ENCODE measurements around the gene IFIT2. TPM values are rescaled to one million over a fixed set of nuclear protein-coding genes. Genes with fewer than 3 reads are reported as not detected.
"Not testable (repeated sequence)": the region's sequence is repeated elsewhere in the genome, so short reads cannot be mapped to it uniquely, and the experiment has no call there.

Gene IFIT2
- polyA plus RNA-seq, 1 donor = 3.7 TPM

- 75% methylated on average over 1 of the region's 5 CpGs for WGBS (ENCODE audit: insufficient coverage, low lambda C conversion rate)
- Histone ChIP-seq H3K4me1 (ENCODE audit: control insufficient read depth, insufficient read depth, low read length) (peaks cover 59% of the 10 kb centered on the region), H3K27ac (ENCODE audit: low read length) (peak overlapping the region; percentile 95)
Measured at GRCh38 chr10:89348481-89348880, 46.6 kb downstream of the IFIT2 start.

GRCh38 chr10:89348975-89349374, 47.1 kb downstream of the IFIT2 start:
- Histone ChIP-seq H3K36me3 (ENCODE audit: control insufficient read depth, insufficient read depth, low read length) (no peaks in the 10 kb centered on the region), H3K9me3 (ENCODE audit: control insufficient read depth, low read depth, low read length) (peaks cover 5% of the 10 kb centered on the region), H3K27me3 (ENCODE audit: control insufficient read depth, insufficient read depth, low read length) (no peaks in the 10 kb centered on the region), H3K4me3 (ENCODE audit: low read length) (no peak overlapping the region), H3K4me1 (ENCODE audit: control insufficient read depth, insufficient read depth, low read length) (peaks cover 55% of the 10 kb centered on the region), H3K27ac (ENCODE audit: low read length) (peak overlapping the region; percentile 95)
- no CpG with 5 or more reads among the region's 2 CpGs for WGBS (ENCODE audit: insufficient coverage, low lambda C conversion rate)
- peak in 1 of 2 donors; percentile 54 for DNase-seq

More at GRCh38 chr10:89348481-89348880, 46.6 kb downstream of the IFIT2 start:
- Histone ChIP-seq H3K36me3 (ENCODE audit: control insufficient read depth, insufficient read depth, low read length) (no peaks in the 10 kb centered on the region), H3K4me3 (ENCODE audit: low read length) (no peak overlapping the region), H3K9me3 (ENCODE audit: control insufficient read depth, low read depth, low read length) (peaks cover 2% of the 10 kb centered on the region), H3K27me3 (ENCODE audit: control insufficient read depth, insufficient read depth, low read length) (no peaks in the 10 kb centered on the region)
- no peak for DNase-seq

- DNase-seq = peak in 1 of 2 donors; percentile 72
- 20% methylated on average over 1 of the region's 7 CpGs for WGBS (ENCODE audit: insufficient coverage, low lambda C conversion rate)
- peaks cover 52% of the 10 kb centered on the region for H3K4me1 ChIP-seq (ENCODE audit: control insufficient read depth, insufficient read depth, low read length)
Measured at GRCh38 chr10:89350631-89351315, 48.9 kb downstream of the IFIT2 start.

GRCh38 chr10:89351412-89351779, 49.5 kb downstream of the IFIT2 start:
- Histone ChIP-seq H3K9me3 (ENCODE audit: control insufficient read depth, low read depth, low read length) (peaks cover 5% of the 10 kb centered on the region), H3K4me3 (ENCODE audit: low read length) (no peak overlapping the region), H3K27ac (ENCODE audit: low read length) (peak overlapping the region; percentile 95), H3K27me3 (ENCODE audit: control insufficient read depth, insufficient read depth, low read length) (no peaks in the 10 kb centered on the region), H3K4me1 (ENCODE audit: control insufficient read depth, insufficient read depth, low read length) (peaks cover 52% of the 10 kb centered on the region), H3K36me3 (ENCODE audit: control insufficient read depth, insufficient read depth, low read length) (no peaks in the 10 kb centered on the region)
- WGBS (ENCODE audit: insufficient coverage, low lambda C conversion rate) = 40% methylated on average over 1 of the region's 1 CpG
- DNase-seq = no peak

More at GRCh38 chr10:89350631-89351315, 48.9 kb downstream of the IFIT2 start:
- not testable (repeated sequence) for H3K9me3 ChIP-seq (ENCODE audit: control insufficient read depth, low read depth, low read length); H3K4me3 ChIP-seq (ENCODE audit: low read length); H3K27me3 ChIP-seq (ENCODE audit: control insufficient read depth, insufficient read depth, low read length); H3K36me3 ChIP-seq (ENCODE audit: control insufficient read depth, insufficient read depth, low read length)
- peak overlapping the region; percentile 95 for H3K27ac ChIP-seq (ENCODE audit: low read length)

- H3K27me3 ChIP-seq (ENCODE audit: control insufficient read depth, insufficient read depth, low read length) = no peaks in the 10 kb centered on the region
- peak overlapping the region; percentile 95 for H3K27ac ChIP-seq (ENCODE audit: low read length)
- peaks cover 47% of the 10 kb centered on the region for H3K4me1 ChIP-seq (ENCODE audit: control insufficient read depth, insufficient read depth, low read length)
- no peaks in the 10 kb centered on the region for H3K36me3 ChIP-seq (ENCODE audit: control insufficient read depth, insufficient read depth, low read length)
- peaks cover 5% of the 10 kb centered on the region for H3K9me3 ChIP-seq (ENCODE audit: control insufficient read depth, low read depth, low read length)
- 12% methylated on average over 5 of the region's 12 CpGs for WGBS (ENCODE audit: insufficient coverage, low lambda C conversion rate)
- H3K4me3 ChIP-seq (ENCODE audit: low read length) = no peak overlapping the region
- peak; percentile 76 to 94 for DNase-seq
Measured at GRCh38 chr10:89351780-89352597, 50.1 kb downstream of the IFIT2 start.

GRCh38 chr10:89352802-89353201, 51.0 kb downstream of the IFIT2 start:
- H3K36me3 ChIP-seq (ENCODE audit: control insufficient read depth, insufficient read depth, low read length) = no peaks in the 10 kb centered on the region
- no peak overlapping the region for H3K4me3 ChIP-seq (ENCODE audit: low read length)
- peaks cover 5% of the 10 kb centered on the region for H3K9me3 ChIP-seq (ENCODE audit: control insufficient read depth, low read depth, low read length)
- peaks cover 46% of the 10 kb centered on the region for H3K4me1 ChIP-seq (ENCODE audit: control insufficient read depth, insufficient read depth, low read length)
- peak overlapping the region; percentile 95 for H3K27ac ChIP-seq (ENCODE audit: low read length)
- no CpG with 5 or more reads among the region's 4 CpGs for WGBS (ENCODE audit: insufficient coverage, low lambda C conversion rate)
- no peak for DNase-seq
- no peaks in the 10 kb centered on the region for H3K27me3 ChIP-seq (ENCODE audit: control insufficient read depth, insufficient read depth, low read length)

- H3K27me3 ChIP-seq (ENCODE audit: control insufficient read depth, insufficient read depth, low read length) = no peaks in the 10 kb centered on the region
Measured at GRCh38 chr10:89355394-89355931, 53.6 kb downstream of the IFIT2 start.

GRCh38 chr10:89357096-89357495, 55.2 kb downstream of the IFIT2 start:
- Histone ChIP-seq H3K9me3 (ENCODE audit: control insufficient read depth, low read depth, low read length) (peaks cover 5% of the 10 kb centered on the region), H3K36me3 (ENCODE audit: control insufficient read depth, insufficient read depth, low read length) (no peaks in the 10 kb centered on the region), H3K4me3 (ENCODE audit: low read length) (no peak overlapping the region), H3K27ac (ENCODE audit: low read length) (no peak overlapping the region), H3K4me1 (ENCODE audit: control insufficient read depth, insufficient read depth, low read length) (peaks cover 17% of the 10 kb centered on the region), H3K27me3 (ENCODE audit: control insufficient read depth, insufficient read depth, low read length) (no peaks in the 10 kb centered on the region)
- no CpG with 5 or more reads among the region's 1 CpG for WGBS (ENCODE audit: insufficient coverage, low lambda C conversion rate)
- DNase-seq = no peak

More at GRCh38 chr10:89355394-89355931, 53.6 kb downstream of the IFIT2 start:
- no CpG with 5 or more reads among the region's 2 CpGs for WGBS (ENCODE audit: insufficient coverage, low lambda C conversion rate)
- Histone ChIP-seq H3K4me3 (ENCODE audit: low read length) (no peak overlapping the region), H3K36me3 (ENCODE audit: control insufficient read depth, insufficient read depth, low read length) (no peaks in the 10 kb centered on the region), H3K27ac (ENCODE audit: low read length) (no peak overlapping the region), H3K4me1 (ENCODE audit: control insufficient read depth, insufficient read depth, low read length) (peaks cover 24% of the 10 kb centered on the region), H3K9me3 (ENCODE audit: control insufficient read depth, low read depth, low read length) (peaks cover 5% of the 10 kb centered on the region)
- no peak for DNase-seq

GRCh38 chr10:89357975-89358374, 56.1 kb downstream of the IFIT2 start:
- Histone ChIP-seq H3K4me3 (ENCODE audit: low read length) (no peak overlapping the region), H3K9me3 (ENCODE audit: control insufficient read depth, low read depth, low read length) (peaks cover 5% of the 10 kb centered on the region), H3K36me3 (ENCODE audit: control insufficient read depth, insufficient read depth, low read length) (no peaks in the 10 kb centered on the region), H3K4me1 (ENCODE audit: control insufficient read depth, insufficient read depth, low read length) (peaks cover 10% of the 10 kb centered on the region), H3K27me3 (ENCODE audit: control insufficient read depth, insufficient read depth, low read length) (no peaks in the 10 kb centered on the region), H3K27ac (ENCODE audit: low read length) (no peak overlapping the region)
- WGBS (ENCODE audit: insufficient coverage, low lambda C conversion rate) = no CpG with 5 or more reads among the region's 2 CpGs
- DNase-seq = no peak
